Neural cell (in vitro differentiated cells): ENCODE results near the gene CGB7. TPM values are rescaled to one million over a fixed set of nuclear protein-coding genes. Genes with fewer than 3 reads are reported as not detected.

Experiments used
- H2AFZ ChIP-seq: fragments of 200-600, 300-800 bp; sonication (generic), shearing (Covaris generic); 2 replicates; pipeline ENCODE4 v1.6.0; 2014; ENCODE audit warnings: low read depth, mild to moderate bottlenecking, antibody characterized with exemption, low read length, moderate library complexity
- H3F3A ChIP-seq: fragments of 200-600 bp; shearing (Covaris generic); 2 replicates; pipeline ENCODE4 v1.6.1; 2016; ENCODE audit warnings: mild to moderate bottlenecking, moderate library complexity, mixed read lengths, antibody characterized with exemption, low read length; ENCODE audit not compliant: insufficient read depth, poor library complexity, severe bottlenecking
- H3K27ac ChIP-seq: fragments of 200-600, 300-800 bp; sonication (generic), shearing (Covaris generic); 2 replicates; pipeline ENCODE4 v1.5.1; 2014; ENCODE audit warnings: mild to moderate bottlenecking, low read length, moderate library complexity
- H3K27me3 ChIP-seq: fragments of 300-800, 200-600 bp; sonication (generic), shearing (Covaris generic); 2 replicates; pipeline ENCODE4 v1.6.0; 2014; ENCODE audit warnings: mild to moderate bottlenecking, low read depth, low read length, moderate library complexity; ENCODE audit not compliant: insufficient read depth
- H3K36me3 ChIP-seq: fragments of 300-800, 200-600 bp; sonication (generic), shearing (Covaris generic); 2 replicates; pipeline ENCODE4 v1.5.1; 2014; ENCODE audit warnings: mild to moderate bottlenecking, antibody characterized with exemption, low read length, moderate library complexity; ENCODE audit not compliant: insufficient read depth
- H3K4me2 ChIP-seq: fragments of 300-800, 200-600 bp; sonication (generic), shearing (Covaris generic); 2 replicates; pipeline ENCODE4 v1.6.0; 2014; ENCODE audit warnings: mild to moderate bottlenecking, low read length
- H3K4me3 ChIP-seq: fragments of 300-800, 200-600 bp; sonication (generic), shearing (Covaris generic); 2 replicates; pipeline ENCODE4 v1.5.1; 2014; ENCODE audit warnings: mild to moderate bottlenecking, low read length, moderate library complexity
- H3K79me2 ChIP-seq: fragments of 200-600 bp; shearing (Covaris generic); replicated peaks from 2 replicates; pipeline ENCODE4 v1.6.0; 2014; ENCODE audit warnings: mild to moderate bottlenecking, low read length, moderate library complexity; ENCODE audit not compliant: insufficient read depth
- H3K9ac ChIP-seq: fragments of 300-800, 200-600 bp; sonication (generic), shearing (Covaris generic); 2 replicates; pipeline ENCODE4 v1.6.1; 2016; ENCODE audit warnings: mild to moderate bottlenecking, low read length, mixed read lengths
- H3K9me2 ChIP-seq: fragments of 200-600 bp; shearing (Covaris generic); 2 replicates; pipeline ENCODE4 v1.6.1; 2016; ENCODE audit warnings: mild to moderate bottlenecking, low read length, mixed read lengths; ENCODE audit not compliant: insufficient read depth
- H3K9me3 ChIP-seq: fragments of 200-600, 300-800 bp; sonication (generic), shearing (Covaris generic); 2 replicates; pipeline ENCODE4 v1.6.1; 2016; ENCODE audit warnings: mild to moderate bottlenecking, mixed run types, low read length, moderate library complexity, mixed read lengths
- H4K20me1 ChIP-seq: fragments of 200-600 bp; shearing (Covaris generic); 2 replicates; pipeline ENCODE4 v1.6.1; 2016; ENCODE audit warnings: mild to moderate bottlenecking, mixed run types; ENCODE audit not compliant: insufficient read depth
- EP300 ChIP-seq: fragments of 450-650 bp; conservative IDR thresholded peaks from 2 replicates; pipeline ENCODE4 v1.6.1; 2014; ENCODE audit warnings: antibody characterized with exemption, mild to moderate bottlenecking, moderate library complexity; ENCODE audit not compliant: poor library complexity, severe bottlenecking
- EZH2 ChIP-seq: fragments of 200-600, 300-800 bp; shearing (Covaris generic), sonication (generic); IDR thresholded peaks from 2 replicates; pipeline ENCODE4 v1.6.1; 2014; ENCODE audit warnings: antibody characterized with exemption, low read length, borderline replicate concordance, mild to moderate bottlenecking; ENCODE audit not compliant: insufficient read depth, poor library complexity, severe bottlenecking
- MXI1 ChIP-seq: fragments of 450-650 bp; conservative IDR thresholded peaks from 2 replicates; pipeline ENCODE4 v1.6.1; 2014; ENCODE audit warnings: antibody characterized with exemption, mild to moderate bottlenecking; ENCODE audit not compliant: poor library complexity, severe bottlenecking
- POLR2AphosphoS5 ChIP-seq: IDR thresholded peaks from 2 replicates; pipeline ENCODE4 v1.6.1; 2012
- RAD21 ChIP-seq: fragments of 450-650 bp; conservative IDR thresholded peaks from 2 replicates; pipeline ENCODE4 v1.6.1; 2014; ENCODE audit warnings: antibody characterized with exemption, mild to moderate bottlenecking, moderate library complexity
- SMC3 ChIP-seq: fragments of 450-650 bp; conservative IDR thresholded peaks from 2 replicates; pipeline ENCODE4 v1.6.1; 2014; ENCODE audit warnings: antibody characterized with exemption, mild to moderate bottlenecking, moderate library complexity; ENCODE audit not compliant: poor library complexity
- TAF1 ChIP-seq: IDR thresholded peaks from 2 replicates; pipeline ENCODE4 v1.6.1; 2012; ENCODE audit warnings: low read depth
- polyA plus RNA-seq: library from polyadenylated mRNA; depleted of rRNA; stranded (reverse); fragments of >200 nt; gene quantifications from 2 replicates; pipeline ENCODE4 v1.2.3, GENCODE V29; 2014
- TF ChIP-seq, protein P1 (sequence below): IDR thresholded peaks from 2 replicates; pipeline ENCODE4 v1.6.1; 2012; ENCODE audit warnings: borderline replicate concordance
- TF ChIP-seq, protein P2 (sequence below): fragments of 450-650 bp; IDR thresholded peaks from 2 replicates; pipeline ENCODE4 v1.5.1; 2014; ENCODE audit warnings: antibody characterized with exemption, mild to moderate bottlenecking, moderate library complexity; ENCODE audit not compliant: poor library complexity, severe bottlenecking

CGB7 gene
- polyA plus RNA-seq, 1 donor from 2014 or later, result not detected

DNA sequence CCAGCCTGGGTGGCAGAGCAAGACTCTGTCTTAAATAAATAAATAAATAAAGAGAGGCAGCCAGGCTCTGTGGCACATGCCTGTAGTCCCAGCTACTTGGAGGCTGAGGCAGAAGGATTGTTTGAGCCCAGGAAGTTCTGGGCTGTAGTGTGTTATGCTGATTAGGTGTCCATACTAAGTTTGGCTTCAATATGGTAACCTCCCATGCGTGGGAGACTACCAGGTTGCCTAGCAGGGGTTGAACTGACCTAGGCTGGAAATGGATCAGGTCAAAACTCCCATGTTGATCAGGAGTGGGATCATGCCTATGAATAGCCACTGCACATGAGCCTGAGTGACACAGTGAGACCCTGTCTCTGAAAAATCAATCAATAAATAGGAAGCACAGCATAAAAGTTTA, 23.7 kb upstream of the CGB7 start:
- no peak overlapping the region for H3K4me2 ChIP-seq
- H2AFZ ChIP-seq, result no peak overlapping the region
- H3K9me3 ChIP-seq, result no peaks in the 10 kb centered on the region
- no peaks in the 10 kb centered on the region for H3K27me3 ChIP-seq
- no peak overlapping the region for H3K27ac ChIP-seq
- peaks cover 8% of the 10 kb centered on the region for H3K79me2 ChIP-seq
- H3K9ac ChIP-seq, result no peak overlapping the region
- H4K20me1 ChIP-seq, result no peaks in the 10 kb centered on the region
- H3K4me3 ChIP-seq, result no peak overlapping the region
- no peaks in the 10 kb centered on the region for H3K9me2 ChIP-seq
- H3K36me3 ChIP-seq, result no peaks in the 10 kb centered on the region
- no peaks in the 10 kb centered on the region for H3F3A ChIP-seq
- no peak for TF ChIP-seq EP300
- no peak for TF ChIP-seq POLR2AphosphoS5
- no peak for TF ChIP-seq TAF1
- TF ChIP-seq, protein P1, sequence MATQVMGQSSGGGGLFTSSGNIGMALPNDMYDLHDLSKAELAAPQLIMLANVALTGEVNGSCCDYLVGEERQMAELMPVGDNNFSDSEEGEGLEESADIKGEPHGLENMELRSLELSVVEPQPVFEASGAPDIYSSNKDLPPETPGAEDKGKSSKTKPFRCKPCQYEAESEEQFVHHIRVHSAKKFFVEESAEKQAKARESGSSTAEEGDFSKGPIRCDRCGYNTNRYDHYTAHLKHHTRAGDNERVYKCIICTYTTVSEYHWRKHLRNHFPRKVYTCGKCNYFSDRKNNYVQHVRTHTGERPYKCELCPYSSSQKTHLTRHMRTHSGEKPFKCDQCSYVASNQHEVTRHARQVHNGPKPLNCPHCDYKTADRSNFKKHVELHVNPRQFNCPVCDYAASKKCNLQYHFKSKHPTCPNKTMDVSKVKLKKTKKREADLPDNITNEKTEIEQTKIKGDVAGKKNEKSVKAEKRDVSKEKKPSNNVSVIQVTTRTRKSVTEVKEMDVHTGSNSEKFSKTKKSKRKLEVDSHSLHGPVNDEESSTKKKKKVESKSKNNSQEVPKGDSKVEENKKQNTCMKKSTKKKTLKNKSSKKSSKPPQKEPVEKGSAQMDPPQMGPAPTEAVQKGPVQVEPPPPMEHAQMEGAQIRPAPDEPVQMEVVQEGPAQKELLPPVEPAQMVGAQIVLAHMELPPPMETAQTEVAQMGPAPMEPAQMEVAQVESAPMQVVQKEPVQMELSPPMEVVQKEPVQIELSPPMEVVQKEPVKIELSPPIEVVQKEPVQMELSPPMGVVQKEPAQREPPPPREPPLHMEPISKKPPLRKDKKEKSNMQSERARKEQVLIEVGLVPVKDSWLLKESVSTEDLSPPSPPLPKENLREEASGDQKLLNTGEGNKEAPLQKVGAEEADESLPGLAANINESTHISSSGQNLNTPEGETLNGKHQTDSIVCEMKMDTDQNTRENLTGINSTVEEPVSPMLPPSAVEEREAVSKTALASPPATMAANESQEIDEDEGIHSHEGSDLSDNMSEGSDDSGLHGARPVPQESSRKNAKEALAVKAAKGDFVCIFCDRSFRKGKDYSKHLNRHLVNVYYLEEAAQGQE, result no peak
- TF ChIP-seq, protein P2, sequence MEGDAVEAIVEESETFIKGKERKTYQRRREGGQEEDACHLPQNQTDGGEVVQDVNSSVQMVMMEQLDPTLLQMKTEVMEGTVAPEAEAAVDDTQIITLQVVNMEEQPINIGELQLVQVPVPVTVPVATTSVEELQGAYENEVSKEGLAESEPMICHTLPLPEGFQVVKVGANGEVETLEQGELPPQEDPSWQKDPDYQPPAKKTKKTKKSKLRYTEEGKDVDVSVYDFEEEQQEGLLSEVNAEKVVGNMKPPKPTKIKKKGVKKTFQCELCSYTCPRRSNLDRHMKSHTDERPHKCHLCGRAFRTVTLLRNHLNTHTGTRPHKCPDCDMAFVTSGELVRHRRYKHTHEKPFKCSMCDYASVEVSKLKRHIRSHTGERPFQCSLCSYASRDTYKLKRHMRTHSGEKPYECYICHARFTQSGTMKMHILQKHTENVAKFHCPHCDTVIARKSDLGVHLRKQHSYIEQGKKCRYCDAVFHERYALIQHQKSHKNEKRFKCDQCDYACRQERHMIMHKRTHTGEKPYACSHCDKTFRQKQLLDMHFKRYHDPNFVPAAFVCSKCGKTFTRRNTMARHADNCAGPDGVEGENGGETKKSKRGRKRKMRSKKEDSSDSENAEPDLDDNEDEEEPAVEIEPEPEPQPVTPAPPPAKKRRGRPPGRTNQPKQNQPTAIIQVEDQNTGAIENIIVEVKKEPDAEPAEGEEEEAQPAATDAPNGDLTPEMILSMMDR, result no peak
- TF ChIP-seq SMC3, result no peak
- no peak for TF ChIP-seq RAD21
- TF ChIP-seq EZH2, result no peak
- no peak for TF ChIP-seq MXI1

DNA sequence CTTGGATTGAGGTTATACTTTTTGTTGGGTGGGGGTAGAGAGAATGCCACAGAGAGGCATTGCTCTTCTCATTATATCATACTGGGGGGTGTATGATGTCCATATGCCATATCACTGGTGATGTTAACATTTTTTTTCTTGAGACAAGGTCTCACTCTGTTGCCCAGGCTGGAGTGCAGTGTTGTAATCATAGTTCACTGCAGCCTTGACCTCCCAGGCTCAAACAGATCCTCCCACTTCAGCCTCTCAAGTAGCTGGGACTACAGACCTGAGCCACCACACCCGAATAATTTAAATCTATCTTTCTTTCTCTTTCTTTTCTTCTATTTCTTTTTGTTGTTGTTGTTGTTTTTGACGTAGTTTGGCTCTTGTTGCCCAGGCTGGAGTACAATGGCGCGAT, 22.8 kb upstream of the CGB7 start:
- no peak overlapping the region for H3K27ac ChIP-seq
- H3K4me2 ChIP-seq, result no peak overlapping the region
- no peak overlapping the region for H3K9ac ChIP-seq
- no peaks in the 10 kb centered on the region for H3K9me3 ChIP-seq
- H3K9me2 ChIP-seq, result no peaks in the 10 kb centered on the region
- no peaks in the 10 kb centered on the region for H3F3A ChIP-seq
- TF ChIP-seq EZH2 (no peak), RAD21 (no peak), POLR2AphosphoS5 (no peak), EP300 (no peak), SMC3 (no peak), MXI1 (no peak)
- TF ChIP-seq, protein P1, result no peak
- TF ChIP-seq, protein P2, result no peak
- no peaks in the 10 kb centered on the region for H3K36me3 ChIP-seq
- H4K20me1 ChIP-seq, result no peaks in the 10 kb centered on the region
- H3K4me3 ChIP-seq, result no peak overlapping the region
- H3K79me2 ChIP-seq, result no peaks in the 10 kb centered on the region
- no peak overlapping the region for H2AFZ ChIP-seq
- no peaks in the 10 kb centered on the region for H3K27me3 ChIP-seq
